GM18499 (cell line): Measurements from ENCODE around the gene CYP4A11.
"Not testable (repeated sequence)": the region's sequence is repeated elsewhere in the genome, so short reads cannot be mapped to it uniquely, and the experiment has no call there.

Experiments used
- ATAC-seq: cut with Tn5 transposase; IDR thresholded peaks from one replicate; pipeline ENCODE4 v1.9.1; 2021; ENCODE audit warnings: moderate number of reproducible peaks; ENCODE audit not compliant: insufficient read depth, unreplicated experiment

CYP4A11 gene, protein sequence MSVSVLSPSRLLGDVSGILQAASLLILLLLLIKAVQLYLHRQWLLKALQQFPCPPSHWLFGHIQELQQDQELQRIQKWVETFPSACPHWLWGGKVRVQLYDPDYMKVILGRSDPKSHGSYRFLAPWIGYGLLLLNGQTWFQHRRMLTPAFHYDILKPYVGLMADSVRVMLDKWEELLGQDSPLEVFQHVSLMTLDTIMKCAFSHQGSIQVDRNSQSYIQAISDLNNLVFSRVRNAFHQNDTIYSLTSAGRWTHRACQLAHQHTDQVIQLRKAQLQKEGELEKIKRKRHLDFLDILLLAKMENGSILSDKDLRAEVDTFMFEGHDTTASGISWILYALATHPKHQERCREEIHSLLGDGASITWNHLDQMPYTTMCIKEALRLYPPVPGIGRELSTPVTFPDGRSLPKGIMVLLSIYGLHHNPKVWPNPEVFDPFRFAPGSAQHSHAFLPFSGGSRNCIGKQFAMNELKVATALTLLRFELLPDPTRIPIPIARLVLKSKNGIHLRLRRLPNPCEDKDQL

DNA sequence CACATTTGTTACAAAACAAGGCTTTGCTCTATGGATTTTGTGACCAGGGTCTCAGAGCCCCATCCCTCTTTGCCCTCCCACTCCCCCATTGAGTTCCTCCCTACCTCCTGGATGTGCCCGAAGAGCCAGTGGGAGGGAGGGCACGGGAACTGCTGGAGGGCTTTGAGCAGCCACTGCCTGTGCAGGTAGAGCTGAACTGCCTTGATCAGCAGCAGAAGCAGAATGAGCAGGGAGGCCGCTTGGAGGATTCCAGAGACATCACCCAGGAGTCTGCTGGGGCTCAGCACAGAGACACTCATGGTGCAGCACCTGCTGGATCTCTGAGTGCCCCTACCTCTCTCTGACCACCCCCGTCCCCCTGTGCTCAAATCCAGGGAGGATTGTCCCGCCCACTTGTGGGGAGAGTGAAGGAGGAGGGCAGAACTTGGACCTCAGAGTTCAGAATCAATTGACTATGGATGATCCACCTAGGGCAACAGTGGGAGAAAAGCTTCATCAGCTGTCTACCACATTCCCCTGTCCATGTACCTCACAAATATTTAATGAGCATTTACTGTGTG, at the start of gene CYP4A11:
CYP4A11 (minus strand) TSS at position 342 of the 560 bp plus-strand sequence; CDS start at position 299, 43 bp downstream.
- no peak for ATAC-seq

DNA sequence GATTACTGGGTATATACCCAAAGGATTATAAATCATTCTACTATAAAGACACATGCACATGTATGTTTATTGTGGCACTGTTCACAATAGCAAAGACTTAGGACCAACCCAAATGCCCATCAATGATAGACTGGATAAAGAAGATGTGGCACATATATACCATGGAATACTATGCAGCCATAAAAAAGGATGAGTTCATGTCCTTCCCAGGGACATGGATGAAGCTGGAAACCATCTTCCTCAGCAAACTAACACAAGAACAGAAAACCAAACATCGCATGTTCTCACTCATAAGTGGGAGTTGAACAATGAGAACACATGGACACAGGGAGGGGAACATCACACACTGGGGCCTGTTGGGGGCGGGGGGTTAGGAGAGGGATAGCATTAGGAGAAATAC, 49.3 kb upstream of the CYP4A11 start:
- ATAC-seq = not testable (repeated sequence)

DNA sequence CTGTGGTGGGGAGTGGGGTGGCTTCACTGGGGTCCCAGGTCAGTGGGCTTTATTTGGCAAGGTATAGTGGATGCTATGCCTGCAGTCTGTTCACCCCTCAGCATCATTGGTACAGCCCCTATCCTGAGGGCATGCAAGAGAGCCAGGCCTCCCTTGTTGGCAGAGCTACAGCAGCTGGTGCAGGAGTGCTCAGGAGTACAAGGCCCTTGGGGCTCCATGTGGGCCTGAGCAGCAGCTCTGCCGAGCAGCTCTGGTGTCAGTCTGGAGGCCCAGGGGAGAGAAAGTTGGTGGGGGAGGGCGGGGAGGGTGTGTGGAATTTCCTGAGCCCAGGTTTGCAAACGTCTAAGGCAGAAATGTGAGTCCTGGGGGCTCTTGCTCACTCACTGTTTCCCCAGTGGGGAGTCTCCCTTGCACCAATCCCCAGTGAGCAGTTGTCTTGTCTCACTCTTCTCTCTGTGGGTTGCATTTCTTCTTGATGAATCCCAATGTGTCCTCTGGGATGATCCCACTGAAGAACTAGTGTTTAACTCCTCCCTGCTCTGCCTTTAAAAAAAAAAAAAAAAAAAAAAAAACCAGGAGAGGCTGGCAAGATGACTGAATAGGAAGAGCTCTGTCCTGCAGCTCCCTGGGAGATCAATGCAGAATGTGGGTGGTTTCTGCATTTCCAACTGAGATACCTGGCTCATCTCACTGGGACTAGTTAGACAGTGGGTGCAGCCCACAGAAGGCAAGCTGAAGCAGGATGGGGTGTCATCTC, 42.7 kb upstream of the CYP4A11 start:
- no peak for ATAC-seq

DNA sequence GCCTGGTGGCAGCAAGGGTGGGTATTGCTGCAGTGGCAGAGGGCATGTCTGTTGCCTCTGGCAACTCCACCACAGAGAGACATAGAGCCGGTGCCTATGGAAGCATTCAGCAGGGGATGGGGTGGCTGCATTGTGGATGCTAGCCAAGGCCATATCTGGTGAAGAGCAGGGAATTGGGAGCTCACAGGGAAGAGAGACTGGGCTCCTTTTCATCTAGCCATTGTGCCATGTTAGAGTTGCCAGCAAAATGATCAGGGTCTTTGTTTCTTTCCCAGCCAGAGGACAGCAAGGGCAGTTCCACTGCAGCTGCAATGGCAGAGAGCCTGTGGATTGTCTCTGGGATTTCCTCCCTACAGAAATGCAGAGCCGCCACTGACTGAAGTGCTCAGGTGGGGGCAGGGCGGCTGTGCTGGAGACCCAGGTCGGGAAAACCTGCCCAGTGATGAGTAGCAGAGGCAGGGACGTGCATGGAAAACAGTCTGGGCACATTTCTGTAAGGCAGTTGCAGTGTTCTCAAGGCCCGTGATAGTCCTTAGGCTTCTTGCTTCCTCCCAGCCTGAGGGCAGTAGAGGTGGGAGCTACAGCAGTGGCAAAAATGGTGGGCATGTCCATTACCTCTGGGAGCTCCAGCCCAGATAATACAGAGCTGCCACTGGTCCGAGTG, 42.0 kb upstream of the CYP4A11 start:
- no peak for ATAC-seq

DNA sequence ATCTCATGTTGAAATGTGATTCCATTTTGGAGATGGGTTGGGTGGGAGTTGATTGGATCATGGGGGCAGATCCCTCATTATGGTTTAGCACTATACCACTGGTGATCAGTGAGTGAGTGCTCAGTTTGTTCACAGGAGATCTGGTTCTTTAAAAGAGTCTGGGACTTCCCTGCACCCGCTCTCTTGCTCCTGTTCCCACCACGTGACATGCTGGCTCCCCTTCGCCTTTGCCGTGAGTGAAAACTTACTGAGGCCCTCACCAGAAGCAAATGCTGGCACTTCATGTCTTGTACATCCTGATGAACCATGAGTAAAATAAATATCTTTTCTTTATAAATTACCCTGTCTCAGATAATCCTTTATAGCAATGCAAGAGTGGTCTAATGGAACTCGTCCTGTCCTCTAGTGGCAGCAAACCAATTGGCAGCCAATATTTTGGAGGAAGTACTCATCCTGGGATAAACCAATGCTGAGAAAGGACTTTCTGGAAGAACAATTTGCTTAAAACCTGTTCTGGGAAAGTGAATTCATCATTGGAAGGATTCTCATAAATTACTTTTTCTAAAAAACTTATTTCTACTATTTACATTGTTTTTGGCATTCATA, 27.8 kb upstream of the CYP4A11 start:
- no peak for ATAC-seq

DNA sequence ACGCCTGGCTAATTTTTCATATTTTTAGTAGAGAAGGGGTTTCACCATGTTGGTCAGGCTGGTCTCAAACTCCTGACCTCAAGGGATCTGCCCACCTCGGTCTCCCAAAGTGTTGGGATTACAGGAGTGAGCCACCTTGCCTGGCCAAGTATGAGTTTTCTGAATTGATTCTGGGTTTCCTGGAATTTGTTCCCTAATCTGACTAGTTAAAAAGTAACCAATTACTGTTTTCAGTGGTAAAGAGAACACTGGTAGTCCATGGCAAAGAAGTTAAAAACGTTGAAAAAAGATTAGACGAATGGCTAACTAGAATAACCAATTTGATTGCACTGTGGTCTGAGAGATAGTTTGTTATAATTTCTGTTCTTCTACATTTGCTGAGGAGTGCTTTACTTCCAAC, 21.0 kb upstream of the CYP4A11 start:
- not testable (repeated sequence) for ATAC-seq

DNA sequence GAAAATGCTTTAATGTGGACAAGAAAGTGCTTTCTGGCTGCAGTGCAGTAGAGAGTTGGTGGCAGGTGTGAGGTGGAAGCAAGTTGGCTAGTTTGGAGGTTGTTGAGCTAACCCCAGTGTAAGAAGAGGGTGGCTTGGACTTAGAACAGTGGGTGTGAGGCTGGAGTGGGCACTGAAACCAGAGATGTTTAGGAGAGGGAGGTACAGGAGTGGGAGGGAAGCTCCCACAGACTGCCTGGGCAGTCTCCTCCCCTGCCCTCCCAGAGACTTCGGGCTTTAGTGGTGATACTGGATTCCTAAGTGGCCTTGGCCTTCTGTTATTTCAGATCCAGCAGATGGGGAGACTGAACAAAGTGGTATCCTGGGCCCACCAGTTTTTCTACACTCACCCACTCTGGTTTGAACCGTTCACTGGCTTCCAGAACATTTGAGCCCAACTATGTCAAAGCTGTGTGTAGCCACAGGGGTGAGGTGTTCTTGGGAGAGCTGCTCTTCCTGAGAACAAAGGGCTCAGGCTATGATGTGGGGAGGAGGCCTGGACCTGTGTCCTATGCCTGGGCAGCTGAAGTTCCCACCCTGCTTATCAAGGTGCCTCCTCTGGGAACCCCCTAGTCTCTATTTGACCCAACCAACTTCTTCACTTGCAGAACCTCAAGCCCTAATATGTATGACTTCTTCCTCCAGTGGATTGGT, 19.9 kb upstream of the CYP4A11 start:
- ATAC-seq = no peak

DNA sequence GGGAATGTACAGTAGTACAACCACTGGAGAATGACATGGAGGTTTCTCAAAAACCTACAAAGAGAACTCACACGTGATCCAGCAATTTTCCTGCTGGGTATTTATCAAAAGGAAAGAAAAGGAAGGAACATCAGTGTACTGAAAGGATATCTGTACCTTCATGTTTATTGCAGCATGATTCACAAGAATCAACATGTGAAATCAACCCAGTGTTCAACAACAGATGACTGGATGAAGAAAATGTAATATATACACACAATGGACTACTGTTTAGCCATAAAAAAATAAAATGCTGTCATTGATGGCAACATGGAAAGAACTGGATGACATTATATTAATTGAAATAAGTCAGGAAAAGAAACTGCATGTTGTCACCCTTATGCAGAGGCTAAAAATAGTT, 19.0 kb upstream of the CYP4A11 start:
- no peak for ATAC-seq

DNA sequence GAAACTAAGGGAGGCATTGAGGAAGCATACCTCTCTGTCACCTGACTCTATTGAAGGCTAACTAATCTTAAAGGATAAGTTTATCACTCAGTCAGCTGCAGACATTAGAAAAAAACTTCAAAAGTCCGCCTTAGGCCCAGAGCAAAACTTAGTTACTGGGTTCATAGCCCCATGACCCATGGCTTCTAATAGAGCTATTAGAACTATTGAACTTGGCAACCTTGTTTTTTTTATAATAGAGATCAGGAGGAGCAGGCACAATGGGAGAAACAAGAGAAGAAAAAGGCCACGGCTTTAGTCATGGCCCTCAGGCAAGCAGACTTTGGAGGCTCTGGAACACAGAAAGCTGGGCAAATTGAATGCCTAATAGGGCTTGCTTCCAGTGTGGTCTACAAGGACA, 13.8 kb upstream of the CYP4A11 start:
- ATAC-seq = not testable (repeated sequence)

DNA sequence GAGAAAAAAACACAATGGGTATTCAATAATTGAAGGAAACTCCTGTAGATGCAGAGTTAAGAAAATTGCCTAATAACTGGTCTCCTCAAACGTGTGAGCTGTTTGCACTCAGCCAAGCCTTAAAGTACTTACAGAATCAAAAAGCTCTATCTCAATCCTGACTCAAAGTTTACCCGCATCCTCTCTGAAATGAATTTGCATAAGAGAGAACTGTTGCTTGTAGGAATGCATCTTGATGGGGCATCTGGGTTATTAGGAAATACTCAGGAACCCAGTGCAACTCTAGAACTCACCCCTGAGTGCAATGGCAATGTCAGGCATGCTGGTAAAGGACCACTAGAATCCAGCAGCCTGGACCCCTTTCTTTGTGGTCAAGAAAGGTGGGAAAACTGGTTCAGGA, 12.6 kb upstream of the CYP4A11 start:
- ATAC-seq = not testable (repeated sequence)

DNA sequence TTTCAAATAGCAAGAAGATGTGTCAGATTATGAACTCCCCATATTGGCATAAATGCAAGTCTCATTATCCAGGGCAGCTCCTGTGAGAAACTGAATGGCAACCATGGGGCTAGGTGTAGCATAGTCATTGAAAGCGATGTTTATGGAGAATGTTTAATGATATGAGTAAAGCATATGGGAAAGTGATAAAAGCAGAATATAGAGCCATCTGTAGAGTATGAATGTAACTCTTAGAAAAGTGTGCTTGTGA, 8.1 kb upstream of the CYP4A11 start:
- not testable (repeated sequence) for ATAC-seq

DNA sequence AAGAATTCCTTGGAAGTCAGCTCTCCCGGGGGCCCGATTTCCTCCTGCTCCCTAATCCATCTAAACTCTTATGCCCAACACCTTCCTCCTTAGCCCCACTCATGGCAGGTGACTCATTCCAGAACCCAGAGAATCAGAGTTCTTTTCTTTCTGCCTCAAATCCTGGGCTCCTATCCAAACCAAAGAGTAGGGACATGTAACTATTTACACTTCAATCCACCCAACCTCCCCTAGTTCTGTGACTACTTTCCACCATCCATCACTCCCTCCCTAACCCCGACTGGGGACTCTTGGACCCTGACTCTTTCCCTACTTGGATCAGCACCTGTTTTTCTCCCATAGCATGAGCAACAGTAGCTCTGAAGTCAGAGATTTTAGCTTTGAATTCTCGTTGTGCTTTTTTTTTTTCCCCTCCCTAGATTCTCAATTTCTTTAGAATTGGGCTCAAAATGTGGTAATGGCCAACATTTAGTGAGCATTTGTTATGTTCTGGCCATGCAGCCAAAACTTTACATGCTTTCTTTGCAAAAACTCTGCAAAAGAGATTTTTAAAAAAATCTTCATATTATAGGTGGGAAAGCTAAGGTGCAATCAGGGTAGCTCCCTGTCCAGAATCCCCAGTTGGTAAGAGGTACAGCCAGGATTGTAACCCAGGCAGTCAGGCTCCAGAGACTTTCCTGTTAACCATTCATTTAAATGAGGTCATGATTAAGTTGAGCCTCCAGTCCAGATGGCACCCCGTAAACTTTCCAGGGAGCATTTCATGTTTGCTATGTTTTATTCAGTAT, 7.5 kb upstream of the CYP4A11 start:
- no peak for ATAC-seq

DNA sequence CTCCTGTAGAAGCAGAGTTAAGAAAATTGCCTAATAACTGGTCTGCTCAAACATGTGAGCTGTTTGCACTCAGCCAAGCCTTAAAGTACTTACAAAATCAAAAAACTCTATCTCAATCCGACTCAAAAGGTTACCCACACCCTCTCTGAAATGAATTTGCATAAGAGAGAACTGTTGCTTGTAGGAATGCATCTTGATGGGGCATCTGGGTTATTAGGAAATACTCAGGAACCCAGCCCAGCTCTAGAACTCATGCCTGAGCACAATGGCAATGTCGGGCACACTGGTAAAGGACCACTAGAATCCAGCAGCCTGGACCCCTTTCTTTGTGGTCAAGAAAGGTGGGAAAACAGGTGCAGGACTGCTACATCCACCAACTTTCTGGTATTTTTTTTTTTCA, 6.4 kb upstream of the CYP4A11 start:
- not testable (repeated sequence) for ATAC-seq

DNA sequence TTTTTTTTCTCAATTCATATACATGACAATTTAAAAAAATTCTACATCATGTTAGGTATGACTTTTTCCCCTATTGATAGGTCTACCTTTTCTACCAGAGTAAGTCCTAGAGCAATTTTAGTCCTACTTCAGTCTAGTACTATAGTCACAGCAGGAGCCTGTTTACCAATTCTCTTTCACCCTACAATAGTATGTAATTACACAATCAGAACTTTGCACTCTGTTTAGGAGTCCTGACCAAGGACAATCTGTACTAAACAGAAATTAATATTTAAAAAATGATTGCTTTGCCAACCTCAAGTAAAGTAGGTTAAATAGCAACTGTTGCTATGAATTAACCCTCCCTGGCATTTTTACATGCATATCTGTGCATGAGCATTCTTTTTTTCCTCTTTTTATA, 810 bp upstream of the CYP4A11 start:
- no peak for ATAC-seq

DNA sequence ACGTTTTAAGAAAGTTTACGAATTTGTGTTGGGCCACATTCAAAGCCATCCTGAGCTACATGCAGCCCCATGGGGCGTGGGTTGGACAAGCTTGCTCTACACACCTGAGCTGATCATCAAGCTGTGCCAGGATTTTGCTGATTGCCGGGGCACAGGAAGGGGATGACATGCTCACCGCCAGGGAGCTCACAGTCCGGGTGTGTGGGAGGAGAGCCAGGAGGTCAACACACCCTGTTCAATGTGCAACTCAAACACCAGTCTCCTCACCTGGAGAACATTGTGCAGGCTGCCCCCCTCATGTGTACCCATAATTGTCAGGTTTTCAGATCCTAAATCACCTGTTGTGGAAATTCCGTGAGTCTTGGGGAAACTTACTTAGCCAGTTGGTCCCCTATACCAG, 969 bp downstream of the CYP4A11 start:
- no peak for ATAC-seq

DNA sequence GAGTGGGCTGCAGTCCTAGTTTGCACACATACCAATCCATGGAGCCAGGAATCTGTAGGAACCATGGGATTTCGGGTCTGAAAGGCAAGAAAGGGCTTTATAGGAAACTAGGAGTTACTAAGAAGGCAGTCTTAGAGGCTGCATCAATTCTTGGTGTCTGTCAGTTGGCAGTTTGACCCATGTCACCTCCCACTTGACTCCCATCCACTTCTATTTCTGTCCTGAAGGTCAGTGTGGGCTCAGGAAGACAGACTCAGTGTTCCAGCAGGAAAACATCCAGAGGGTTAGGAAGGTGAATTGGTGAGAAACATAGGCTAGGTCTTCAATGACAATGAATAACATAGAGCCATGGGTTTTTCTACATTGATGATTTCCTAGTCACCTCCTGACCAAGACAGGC, 4.0 kb downstream of the CYP4A11 start:
- ATAC-seq = no peak

DNA sequence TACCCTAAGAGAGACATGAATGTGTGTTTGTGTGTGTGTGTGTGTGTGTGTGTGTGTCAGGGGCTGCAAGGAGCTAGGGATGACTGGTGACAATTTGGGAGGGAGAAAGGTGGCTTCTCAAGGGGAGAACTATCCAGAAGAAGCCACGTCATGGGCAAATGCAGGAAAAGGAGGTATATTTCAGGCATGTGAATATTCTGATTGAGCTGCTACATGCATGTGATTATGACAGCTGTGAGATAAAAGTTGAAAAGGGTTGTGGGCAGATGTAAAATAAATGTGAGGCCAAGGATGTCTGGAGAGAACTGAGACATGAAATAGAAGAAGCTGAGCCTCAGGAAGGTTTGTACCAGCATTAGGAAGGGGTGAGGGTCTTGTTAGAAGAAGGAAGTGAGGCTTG, 4.5 kb downstream of the CYP4A11 start:
- no peak for ATAC-seq

DNA sequence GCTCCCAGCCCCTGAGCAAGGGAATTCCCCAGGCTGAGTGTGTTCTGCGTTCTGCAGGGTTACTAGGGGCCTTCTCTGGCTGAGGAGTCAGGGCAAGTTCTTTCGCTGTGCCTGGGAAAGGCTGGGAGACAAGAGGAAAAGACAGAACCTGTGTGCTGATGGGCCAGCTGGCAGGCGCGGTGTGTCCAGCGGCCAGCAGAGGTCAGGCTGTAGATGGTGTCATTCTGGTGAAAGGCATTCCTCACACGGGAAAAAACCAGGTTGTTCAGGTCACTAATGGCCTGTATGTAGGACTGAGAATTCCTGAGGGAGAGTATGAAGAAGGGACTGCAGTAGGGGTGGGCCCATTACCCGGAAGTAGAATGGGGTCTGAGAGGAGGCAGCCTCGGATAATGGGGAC, 6.4 kb downstream of the CYP4A11 start:
- ATAC-seq = not testable (repeated sequence)

DNA sequence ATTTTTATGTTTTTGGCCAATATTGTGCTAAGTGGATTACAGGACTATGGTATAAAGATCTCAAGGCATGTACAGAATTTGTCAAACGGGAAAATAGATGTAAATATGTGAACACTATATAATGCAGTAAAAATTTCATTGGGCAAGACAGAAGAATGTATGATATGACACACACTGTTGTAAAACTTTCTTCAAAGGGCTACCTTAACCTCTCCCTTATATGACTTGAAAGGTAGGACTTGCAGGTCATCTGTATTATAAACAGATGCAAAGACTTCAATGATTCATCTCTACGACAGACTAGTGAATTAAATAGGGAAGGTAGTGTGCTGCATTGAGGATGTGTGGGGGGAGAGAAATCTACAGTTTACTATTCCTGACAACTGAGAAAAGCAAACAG, 9.3 kb downstream of the CYP4A11 start:
- ATAC-seq = not testable (repeated sequence)
